MG63 (cell line): ENCODE results near the gene PDLIM4. TPM values are rescaled to one million over a fixed set of nuclear protein-coding genes. Genes with fewer than 3 reads are reported as not detected.

Experiments used
- DNase-seq: peaks from one replicate; pipeline ENCODE4 v3.0.0-alpha.2; 2020
- H3K27me3 ChIP-seq: fragments of 250-450 bp; sonication (Bioruptor Pico); 2 replicates; pipeline ENCODE4 v1.5.1; 2020; ENCODE audit warnings: mild to moderate bottlenecking, moderate library complexity
- H3K36me3 ChIP-seq: fragments of 250-450 bp; sonication (Bioruptor Pico); 2 replicates; pipeline ENCODE4 v1.5.1; 2020; ENCODE audit warnings: mild to moderate bottlenecking, moderate library complexity
- H3K4me3 ChIP-seq: fragments of 250-450 bp; sonication (Bioruptor Pico); 2 replicates; pipeline ENCODE4 v1.5.1; 2020; ENCODE audit warnings: mild to moderate bottlenecking, moderate library complexity
- H3K9me3 ChIP-seq: fragments of 250-450 bp; sonication (Bioruptor Pico); 2 replicates; pipeline ENCODE4 v1.5.1; 2020; ENCODE audit warnings: mild to moderate bottlenecking, moderate library complexity
- total RNA-seq: library from RNA; depleted of rRNA; stranded (reverse); fragments of >200 nt; shearing (Covaris generic); gene quantifications from 2 replicates; pipeline ENCODE4 v1.2.3, GENCODE V29; 2014; ENCODE audit warnings: low replicate concordance

PDLIM4 gene
- total RNA-seq, 1 experiment from 2014 or later, result 130 TPM

GRCh38 chr5:132238169-132238744 is 19.2 kb upstream of the PDLIM4 start:
- Histone ChIP-seq H3K36me3 (no peaks in the 10 kb centered on the region), H3K4me3 (no peak overlapping the region), H3K27me3 (no peaks in the 10 kb centered on the region), H3K9me3 (peaks cover 3% of the 10 kb centered on the region)
- peak; percentile 68 for DNase-seq

DNA sequence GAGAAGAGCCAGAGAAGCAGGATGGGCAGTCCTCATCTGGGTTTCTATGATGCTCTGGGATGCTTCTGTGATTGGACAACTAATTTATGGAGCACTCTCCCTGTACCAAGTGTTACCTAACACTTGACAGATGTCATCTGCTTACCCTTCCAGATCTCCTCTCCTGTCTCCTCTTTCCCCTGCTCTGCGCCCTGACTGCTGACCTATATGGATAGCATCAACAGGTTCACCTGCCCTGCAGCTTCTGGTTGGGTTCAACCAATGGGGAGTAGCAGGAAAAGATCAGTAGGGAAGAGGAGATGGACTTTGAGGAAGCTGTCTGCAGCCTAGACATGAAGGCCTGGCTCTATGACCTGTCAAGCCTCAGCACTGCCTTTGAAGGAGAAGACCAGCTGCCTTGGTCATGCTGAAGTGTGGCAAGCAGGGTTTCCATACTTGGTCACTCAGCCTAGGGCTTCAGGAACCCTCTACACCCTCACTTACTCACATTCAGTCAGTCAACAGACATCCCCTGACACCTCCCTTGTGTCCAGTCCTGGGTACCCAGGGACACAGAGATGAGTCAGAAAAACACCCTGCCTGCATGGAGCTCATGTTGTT is 18.5 kb upstream of the PDLIM4 start:
- DNase-seq, result no peak
- Histone ChIP-seq H3K4me3 (no peak overlapping the region), H3K27me3 (no peaks in the 10 kb centered on the region), H3K9me3 (peaks cover 7% of the 10 kb centered on the region), H3K36me3 (no peaks in the 10 kb centered on the region)

DNA sequence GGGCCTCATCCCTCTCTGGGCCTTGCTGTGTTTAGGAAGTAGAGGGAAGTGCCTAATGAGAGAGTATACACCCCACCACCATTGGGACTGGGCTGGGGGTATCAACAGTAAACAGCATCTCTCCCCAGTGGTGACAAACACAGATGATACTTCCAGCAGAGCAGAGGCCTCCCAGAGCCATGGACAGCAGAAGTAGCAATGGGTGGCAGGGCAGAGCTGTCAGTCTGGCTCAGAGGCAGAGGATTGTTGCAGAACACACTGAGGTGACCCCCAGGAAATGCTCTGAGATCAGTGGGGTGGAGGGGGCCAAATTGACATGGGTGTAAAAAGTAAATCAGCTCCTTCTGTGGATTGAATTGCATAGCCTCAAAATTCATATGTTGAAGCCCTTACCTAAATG is 17.7 kb upstream of the PDLIM4 start:
- no peaks in the 10 kb centered on the region for H3K36me3 ChIP-seq
- H3K4me3 ChIP-seq, result no peak overlapping the region
- H3K9me3 ChIP-seq, result peaks cover 15% of the 10 kb centered on the region
- no peaks in the 10 kb centered on the region for H3K27me3 ChIP-seq
- DNase-seq, result no peak

DNA sequence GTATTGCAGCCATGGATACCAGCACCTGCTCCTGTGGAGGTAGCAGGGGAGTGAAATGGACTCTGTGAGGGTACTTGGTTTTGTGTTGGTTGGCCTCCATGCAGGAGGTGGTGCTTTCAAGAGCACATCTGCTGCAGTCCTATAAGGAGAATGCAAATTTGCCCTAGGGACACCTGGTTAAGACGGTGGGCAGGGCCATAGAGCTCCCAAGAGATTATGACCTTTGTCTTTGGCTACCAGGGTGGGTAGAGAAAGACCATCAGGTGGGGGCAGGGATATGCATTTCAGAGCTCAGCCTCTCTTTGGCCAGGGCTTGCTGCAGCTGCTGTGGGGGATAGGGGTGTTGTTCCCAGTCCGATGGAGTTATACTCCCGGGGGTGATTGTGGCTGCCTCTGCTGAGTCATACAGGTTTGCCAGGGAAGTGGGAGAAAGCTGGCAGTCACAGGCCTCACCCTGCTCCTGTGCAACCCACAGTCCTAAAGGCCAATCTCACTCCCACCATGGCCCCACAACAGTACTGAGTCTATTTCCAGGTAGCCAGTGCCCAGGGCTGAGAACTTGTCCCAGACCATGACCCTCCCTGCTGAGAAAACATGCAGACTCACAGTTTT is 14.0 kb upstream of the PDLIM4 start:
- DNase-seq, result no peak
- Histone ChIP-seq H3K9me3 (peaks cover 27% of the 10 kb centered on the region), H3K4me3 (no peak overlapping the region), H3K36me3 (no peaks in the 10 kb centered on the region), H3K27me3 (no peaks in the 10 kb centered on the region)

GRCh38 chr5:132245593-132245992 is 11.9 kb upstream of the PDLIM4 start:
- Histone ChIP-seq H3K4me3 (no peak overlapping the region), H3K36me3 (no peaks in the 10 kb centered on the region), H3K27me3 (no peaks in the 10 kb centered on the region), H3K9me3 (peaks cover 27% of the 10 kb centered on the region)
- DNase-seq, result no peak

DNA sequence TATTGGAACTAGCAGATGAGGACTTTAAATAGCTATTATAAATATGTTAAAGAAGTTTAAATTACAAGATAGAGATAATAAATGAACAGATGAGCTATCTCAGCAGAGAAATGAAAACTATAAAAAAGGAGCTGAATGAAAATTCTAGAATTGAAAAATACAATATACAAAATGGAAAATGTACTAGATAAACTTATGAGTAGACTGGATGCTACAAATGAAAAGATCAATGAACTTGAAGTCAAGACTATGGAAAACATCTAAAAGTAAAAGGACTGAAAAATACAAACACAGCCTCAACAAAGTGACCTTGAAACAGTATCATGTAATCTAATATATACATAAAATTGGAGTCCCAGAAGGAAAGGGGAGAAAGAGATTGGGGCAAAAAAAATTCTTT is 10.7 kb upstream of the PDLIM4 start:
- no peak for DNase-seq
- H3K27me3 ChIP-seq, result no peaks in the 10 kb centered on the region
- H3K4me3 ChIP-seq, result no peak overlapping the region
- H3K9me3 ChIP-seq, result peaks cover 24% of the 10 kb centered on the region
- H3K36me3 ChIP-seq, result no peaks in the 10 kb centered on the region

- no peak for DNase-seq
- H3K27me3 ChIP-seq, result no peaks in the 10 kb centered on the region
- H3K4me3 ChIP-seq, result no peak overlapping the region
Measured at GRCh38 chr5:132250547-132250946, 6.9 kb upstream of the PDLIM4 start.

GRCh38 chr5:132251220-132251725 is 6.2 kb upstream of the PDLIM4 start:
- H3K4me3 ChIP-seq, result no peak overlapping the region
- H3K27me3 ChIP-seq, result no peaks in the 10 kb centered on the region
- peaks cover 9% of the 10 kb centered on the region for H3K9me3 ChIP-seq
- peak; percentile 100 for DNase-seq
- no peaks in the 10 kb centered on the region for H3K36me3 ChIP-seq

More at GRCh38 chr5:132250547-132250946, 6.9 kb upstream of the PDLIM4 start:
- no peaks in the 10 kb centered on the region for H3K36me3 ChIP-seq
- H3K9me3 ChIP-seq, result peaks cover 11% of the 10 kb centered on the region

DNA sequence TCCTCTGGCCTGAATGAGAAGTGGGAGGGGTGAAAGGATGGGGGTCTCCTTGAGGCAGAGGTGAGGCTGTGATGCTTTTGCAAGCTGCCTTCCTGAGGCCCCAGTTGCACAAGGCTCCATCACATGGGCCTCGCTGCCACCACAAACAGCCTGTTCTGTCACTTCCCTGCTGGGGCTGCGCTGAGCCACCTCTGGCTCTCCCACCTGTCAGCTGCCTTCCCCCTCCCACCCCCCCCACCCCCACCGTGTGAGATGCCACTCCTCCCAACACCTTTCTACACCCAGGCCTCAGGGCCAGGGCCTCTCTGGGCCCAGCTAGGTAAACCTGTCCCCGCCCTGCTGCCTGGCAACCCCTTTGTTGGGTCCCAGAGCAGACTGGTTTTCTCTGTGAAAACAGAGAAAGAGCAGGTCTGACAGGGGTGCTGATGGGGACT is 4.5 kb upstream of the PDLIM4 start:
- no peak overlapping the region for H3K4me3 ChIP-seq

GRCh38 chr5:132253452-132254320 is 3.8 kb upstream of the PDLIM4 start:
- H3K36me3 ChIP-seq, result peaks cover 6% of the 10 kb centered on the region; the same call in 1 of the 2 replicates
- H3K4me3 ChIP-seq, result no peak overlapping the region
- no peaks in the 10 kb centered on the region for H3K9me3 ChIP-seq
- DNase-seq, result no peak
- H3K27me3 ChIP-seq, result no peaks in the 10 kb centered on the region

More for the DNA sequence above, 4.5 kb upstream of the PDLIM4 start:
- H3K36me3 ChIP-seq, result peaks cover 2% of the 10 kb centered on the region; the same call in 1 of the 2 replicates
- H3K27me3 ChIP-seq, result no peaks in the 10 kb centered on the region
- no peaks in the 10 kb centered on the region for H3K9me3 ChIP-seq
- no peak for DNase-seq

GRCh38 chr5:132254321-132254977 is 3.0 kb upstream of the PDLIM4 start:
- H3K9me3 ChIP-seq, result no peaks in the 10 kb centered on the region
- H3K4me3 ChIP-seq, result no peak overlapping the region
- peaks cover 6% of the 10 kb centered on the region; the same call in 1 of the 2 replicates for H3K36me3 ChIP-seq
- peak; percentile 98 for DNase-seq
- H3K27me3 ChIP-seq, result no peaks in the 10 kb centered on the region

- no peaks in the 10 kb centered on the region for H3K27me3 ChIP-seq
- H3K36me3 ChIP-seq, result peaks cover 14% of the 10 kb centered on the region
- H3K4me3 ChIP-seq, result no peak overlapping the region
- H3K9me3 ChIP-seq, result no peaks in the 10 kb centered on the region
- no peak for DNase-seq
Measured at GRCh38 chr5:132256086-132256782, 1.3 kb upstream of the PDLIM4 start.

- Histone ChIP-seq H3K27me3 (no peaks in the 10 kb centered on the region), H3K9me3 (no peaks in the 10 kb centered on the region), H3K36me3 (peaks cover 17% of the 10 kb centered on the region), H3K4me3 (peak overlapping the region; percentile 79; the same call in 1 of the 2 replicates)
- DNase-seq, result no peak
Measured at GRCh38 chr5:132256783-132257130, 739 bp upstream of the PDLIM4 start.

DNA sequence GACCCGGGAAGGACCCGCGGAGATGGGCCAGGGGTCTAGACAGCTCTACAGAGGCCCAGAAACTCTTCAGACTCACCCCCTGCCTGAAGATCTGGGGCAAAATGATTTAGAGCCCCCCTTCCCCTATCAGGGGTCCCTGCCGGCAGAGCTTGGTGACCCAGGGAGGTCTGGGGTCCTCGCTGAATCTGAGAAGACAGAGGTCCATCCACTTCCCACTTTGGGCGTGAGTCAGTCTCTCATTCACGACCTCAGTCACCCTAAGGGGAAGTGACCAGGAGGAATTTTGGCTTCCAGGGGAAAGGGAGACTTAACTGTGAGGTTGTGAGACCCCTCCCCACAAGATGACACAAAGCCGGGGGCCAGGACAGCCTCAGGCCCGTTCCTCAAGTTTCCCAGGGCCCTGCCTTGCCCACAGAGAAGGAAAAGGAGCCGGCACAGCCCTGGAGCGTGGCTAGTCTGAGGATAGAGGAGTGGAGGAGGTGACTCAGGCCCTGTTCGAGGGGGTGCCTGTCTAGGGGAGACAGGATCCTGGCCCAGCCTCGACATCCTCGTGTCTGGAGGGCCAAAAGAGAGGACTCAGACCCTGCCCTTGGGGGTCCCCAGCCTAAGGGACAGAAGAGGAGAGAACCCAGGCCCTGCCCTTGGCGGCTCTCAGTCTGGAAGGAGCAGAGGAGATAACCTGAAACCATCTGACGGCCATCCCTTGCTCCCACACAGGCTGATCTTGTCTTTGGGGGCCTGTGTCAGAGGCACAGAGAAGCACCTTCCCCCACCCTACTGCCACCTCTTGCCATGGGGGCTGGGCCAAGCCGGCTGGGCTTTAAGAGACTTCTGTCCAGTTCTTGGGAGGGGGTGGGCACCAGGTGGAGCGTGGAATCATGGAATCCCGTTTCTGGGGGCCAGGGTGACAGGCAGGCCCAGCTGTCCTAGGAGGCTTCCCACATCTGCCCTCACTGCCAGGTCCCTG is 889 bp downstream of the PDLIM4 start:
- Histone ChIP-seq H3K9me3 (no peaks in the 10 kb centered on the region), H3K4me3 (peak overlapping the region; percentile 79), H3K36me3 (peaks cover 32% of the 10 kb centered on the region), H3K27me3 (no peaks in the 10 kb centered on the region)
- DNase-seq, result peak; percentile 71
